ENCODE data around the gene AZIN2.

Gene AZIN2

GRCh38 chr1:33050221-33051076 is 30.5 kb upstream of the AZIN2 start:
- peak overlapping the region; percentile 60 for H4K8ac ChIP-seq (ENCODE audit: low read length)
- no peak overlapping the region for H3K27ac ChIP-seq (ENCODE audit: low read length, poor library complexity, severe bottlenecking)
- no peak overlapping the region for H3K18ac ChIP-seq (ENCODE audit: low read depth in 1 of 2, low read length in 2 of 2)
- no peaks in the 10 kb centered on the region for H3K36me3 ChIP-seq (ENCODE audit: control insufficient read depth in 1 of 2, insufficient read depth in 2 of 2, low read depth in 1 of 2, low read length in 2 of 2)
- no peak overlapping the region for H2AK5ac ChIP-seq (ENCODE audit: low read length, severe bottlenecking)
- DNase-seq = peak; percentile 58
- no peak overlapping the region for H3K4me2 ChIP-seq (ENCODE audit: low read length, poor library complexity, severe bottlenecking)
- H3K9me3 ChIP-seq (ENCODE audit: control insufficient read depth, low read length) = no peaks in the 10 kb centered on the region
- peak overlapping the region; percentile 74 for H3K9ac ChIP-seq (ENCODE audit: low read length)
- H2AFZ ChIP-seq (ENCODE audit: low read depth, low read length) = no peak overlapping the region
- no peak overlapping the region for H3K23ac ChIP-seq (ENCODE audit: low read length in 2 of 2)
- H4K91ac ChIP-seq (ENCODE audit: low read length) = peak overlapping the region; percentile 68
- H3K27me3 ChIP-seq (ENCODE audit: control insufficient read depth in 1 of 2, insufficient read depth in 1 of 2, low read length in 2 of 2) = no peaks in the 10 kb centered on the region
- peaks cover 8% of the 10 kb centered on the region for H3K4me1 ChIP-seq (ENCODE audit: control insufficient read depth, insufficient read depth, low read depth, low read length)
- no peak overlapping the region for H2BK12ac ChIP-seq (ENCODE audit: low read length in 2 of 2)
- no peak overlapping the region for H2BK5ac ChIP-seq (ENCODE audit: low read depth, low read length, poor library complexity, severe bottlenecking)
- no peak overlapping the region for H3K4ac ChIP-seq (ENCODE audit: low read depth in 1 of 2, low read length in 2 of 2)
- 79% methylated on average over 6 of the region's 17 CpGs for WGBS
- H3K14ac ChIP-seq (ENCODE audit: low read length in 2 of 2) = no peak overlapping the region
- no peak overlapping the region for H3K4me3 ChIP-seq (ENCODE audit: insufficient read depth in 1 of 2, low read depth in 1 of 2, low read length in 2 of 2)
- H3K79me1 ChIP-seq (replicated peaks; ENCODE audit: low read length, poor library complexity, severe bottlenecking) = no peaks in the 10 kb centered on the region
- no peak overlapping the region for H2BK120ac ChIP-seq (ENCODE audit: low read depth, low read length)
- H2BK15ac ChIP-seq (ENCODE audit: low read depth, poor library complexity, severe bottlenecking) = no peak overlapping the region

- no peak overlapping the region for H3K14ac ChIP-seq (ENCODE audit: low read length in 2 of 2)
- peaks cover 0 to 7% of the 10 kb centered on the region in 2 experiments for H3K27me3 ChIP-seq (ENCODE audit: control insufficient read depth in 1 of 2, insufficient read depth in 1 of 2, low read length in 2 of 2)
- H4K91ac ChIP-seq (ENCODE audit: low read length) = no peak overlapping the region
- H3K9ac ChIP-seq (ENCODE audit: low read length) = no peak overlapping the region
- H3K79me1 ChIP-seq (replicated peaks; ENCODE audit: low read length, poor library complexity, severe bottlenecking) = no peaks in the 10 kb centered on the region
- peaks cover 5% of the 10 kb centered on the region for H3K4me1 ChIP-seq (ENCODE audit: control insufficient read depth, insufficient read depth, low read depth, low read length)
- no peak overlapping the region for H2BK5ac ChIP-seq (ENCODE audit: low read depth, low read length, poor library complexity, severe bottlenecking)
- no peak overlapping the region for H3K18ac ChIP-seq (ENCODE audit: low read depth in 1 of 2, low read length in 2 of 2)
- H3K4me3 ChIP-seq (ENCODE audit: insufficient read depth in 1 of 2, low read depth in 1 of 2, low read length in 2 of 2) = no peak overlapping the region
- H3K23ac ChIP-seq (ENCODE audit: low read length in 2 of 2) = no peak overlapping the region
- H3K36me3 ChIP-seq (ENCODE audit: control insufficient read depth in 1 of 2, insufficient read depth in 2 of 2, low read depth in 1 of 2, low read length in 2 of 2) = no peaks in the 10 kb centered on the region
- H2BK120ac ChIP-seq (ENCODE audit: low read depth, low read length) = no peak overlapping the region
- H3K4me2 ChIP-seq (ENCODE audit: low read length, poor library complexity, severe bottlenecking) = no peak overlapping the region
- no peak overlapping the region for H3K27ac ChIP-seq (ENCODE audit: low read length, poor library complexity, severe bottlenecking)
- peak; percentile 87 for DNase-seq
- no peak overlapping the region for H2AFZ ChIP-seq (ENCODE audit: low read depth, low read length)
- H3K4ac ChIP-seq (ENCODE audit: low read depth in 1 of 2, low read length in 2 of 2) = no peak overlapping the region
- no peak overlapping the region for H2BK15ac ChIP-seq (ENCODE audit: low read depth, poor library complexity, severe bottlenecking)
- no peaks in the 10 kb centered on the region for H3K9me3 ChIP-seq (ENCODE audit: control insufficient read depth, low read length)
- WGBS = 54% methylated on average over 12 of the region's 12 CpGs
- H2AK5ac ChIP-seq (ENCODE audit: low read length, severe bottlenecking) = no peak overlapping the region
- H2BK12ac ChIP-seq (ENCODE audit: low read length in 2 of 2) = no peak overlapping the region
- H4K8ac ChIP-seq (ENCODE audit: low read length) = no peak overlapping the region
Observed at GRCh38 chr1:33055210-33056008, 25.5 kb upstream of the AZIN2 start.

- H3K36me3 ChIP-seq (ENCODE audit: control insufficient read depth in 1 of 2, insufficient read depth in 2 of 2, low read depth in 1 of 2, low read length in 2 of 2) = no peaks in the 10 kb centered on the region
- H2AFZ ChIP-seq (ENCODE audit: low read depth, low read length) = no peak overlapping the region
- no peak overlapping the region for H2BK15ac ChIP-seq (ENCODE audit: low read depth, poor library complexity, severe bottlenecking)
- no peak overlapping the region for H4K91ac ChIP-seq (ENCODE audit: low read length)
- H2BK5ac ChIP-seq (ENCODE audit: low read depth, low read length, poor library complexity, severe bottlenecking) = no peak overlapping the region
- H3K9ac ChIP-seq (ENCODE audit: low read length) = no peak overlapping the region
- no peak overlapping the region for H3K4me3 ChIP-seq (ENCODE audit: insufficient read depth in 1 of 2, low read depth in 1 of 2, low read length in 2 of 2)
- H3K27me3 ChIP-seq (ENCODE audit: control insufficient read depth in 1 of 2, insufficient read depth in 1 of 2, low read length in 2 of 2) = peaks cover 0 to 7% of the 10 kb centered on the region in 2 experiments
- H3K4me1 ChIP-seq (ENCODE audit: control insufficient read depth, insufficient read depth, low read depth, low read length) = peaks cover 3% of the 10 kb centered on the region
- H2BK12ac ChIP-seq (ENCODE audit: low read length in 2 of 2) = no peak overlapping the region
- no peaks in the 10 kb centered on the region for H3K9me3 ChIP-seq (ENCODE audit: control insufficient read depth, low read length)
- WGBS = 88% methylated on average over 3 of the region's 3 CpGs
- no peaks in the 10 kb centered on the region for H3K79me1 ChIP-seq (replicated peaks; ENCODE audit: low read length, poor library complexity, severe bottlenecking)
- no peak overlapping the region for H3K18ac ChIP-seq (ENCODE audit: low read depth in 1 of 2, low read length in 2 of 2)
- no peak overlapping the region for H3K14ac ChIP-seq (ENCODE audit: low read length in 2 of 2)
- no peak overlapping the region for H2AK5ac ChIP-seq (ENCODE audit: low read length, severe bottlenecking)
- H4K8ac ChIP-seq (ENCODE audit: low read length) = no peak overlapping the region
- H3K27ac ChIP-seq (ENCODE audit: low read length, poor library complexity, severe bottlenecking) = no peak overlapping the region
- no peak overlapping the region for H3K4me2 ChIP-seq (ENCODE audit: low read length, poor library complexity, severe bottlenecking)
- no peak overlapping the region for H3K4ac ChIP-seq (ENCODE audit: low read depth in 1 of 2, low read length in 2 of 2)
- no peak for DNase-seq
- no peak overlapping the region for H2BK120ac ChIP-seq (ENCODE audit: low read depth, low read length)
- H3K23ac ChIP-seq (ENCODE audit: low read length in 2 of 2) = no peak overlapping the region
Observed at GRCh38 chr1:33056426-33056825, 24.5 kb upstream of the AZIN2 start.

GRCh38 chr1:33057095-33057494 is 23.9 kb upstream of the AZIN2 start:
- Histone ChIP-seq H3K4me1 (ENCODE audit: control insufficient read depth, insufficient read depth, low read depth, low read length) (peaks cover 3% of the 10 kb centered on the region), H2AFZ (ENCODE audit: low read depth, low read length) (no peak overlapping the region), H2BK120ac (ENCODE audit: low read depth, low read length) (no peak overlapping the region), H4K91ac (ENCODE audit: low read length) (no peak overlapping the region), H3K27ac (ENCODE audit: low read length, poor library complexity, severe bottlenecking) (no peak overlapping the region), H3K27me3 (ENCODE audit: control insufficient read depth in 1 of 2, insufficient read depth in 1 of 2, low read length in 2 of 2) (peaks cover 0 to 7% of the 10 kb centered on the region in 2 experiments), H3K9ac (ENCODE audit: low read length) (no peak overlapping the region), H3K9me3 (ENCODE audit: control insufficient read depth, low read length) (no peaks in the 10 kb centered on the region), H3K18ac (ENCODE audit: low read depth in 1 of 2, low read length in 2 of 2) (no peak overlapping the region), H4K8ac (ENCODE audit: low read length) (no peak overlapping the region), H2BK15ac (ENCODE audit: low read depth, poor library complexity, severe bottlenecking) (no peak overlapping the region), H3K4me3 (ENCODE audit: insufficient read depth in 1 of 2, low read depth in 1 of 2, low read length in 2 of 2) (no peak overlapping the region), H3K23ac (ENCODE audit: low read length in 2 of 2) (no peak overlapping the region), H2BK12ac (ENCODE audit: low read length in 2 of 2) (no peak overlapping the region), H2AK5ac (ENCODE audit: low read length, severe bottlenecking) (no peak overlapping the region), H2BK5ac (ENCODE audit: low read depth, low read length, poor library complexity, severe bottlenecking) (no peak overlapping the region), H3K79me1 (replicated peaks; ENCODE audit: low read length, poor library complexity, severe bottlenecking) (no peaks in the 10 kb centered on the region), H3K14ac (ENCODE audit: low read length in 2 of 2) (no peak overlapping the region), H3K4me2 (ENCODE audit: low read length, poor library complexity, severe bottlenecking) (no peak overlapping the region), H3K4ac (ENCODE audit: low read depth in 1 of 2, low read length in 2 of 2) (no peak overlapping the region), H3K36me3 (ENCODE audit: control insufficient read depth in 1 of 2, insufficient read depth in 2 of 2, low read depth in 1 of 2, low read length in 2 of 2) (no peaks in the 10 kb centered on the region)
- WGBS = 82% methylated on average over 2 of the region's 2 CpGs
- no peak for DNase-seq

Measured in mesenchymal stem cell (in vitro differentiated cells and primary cell).